ENCODE results near the gene ARHGEF17.

Gene ARHGEF17

GRCh38 chr11:73411031-73411430 lies 103.0 kb downstream of the ARHGEF17 start:
- TF ChIP-seq, protein P1, sequence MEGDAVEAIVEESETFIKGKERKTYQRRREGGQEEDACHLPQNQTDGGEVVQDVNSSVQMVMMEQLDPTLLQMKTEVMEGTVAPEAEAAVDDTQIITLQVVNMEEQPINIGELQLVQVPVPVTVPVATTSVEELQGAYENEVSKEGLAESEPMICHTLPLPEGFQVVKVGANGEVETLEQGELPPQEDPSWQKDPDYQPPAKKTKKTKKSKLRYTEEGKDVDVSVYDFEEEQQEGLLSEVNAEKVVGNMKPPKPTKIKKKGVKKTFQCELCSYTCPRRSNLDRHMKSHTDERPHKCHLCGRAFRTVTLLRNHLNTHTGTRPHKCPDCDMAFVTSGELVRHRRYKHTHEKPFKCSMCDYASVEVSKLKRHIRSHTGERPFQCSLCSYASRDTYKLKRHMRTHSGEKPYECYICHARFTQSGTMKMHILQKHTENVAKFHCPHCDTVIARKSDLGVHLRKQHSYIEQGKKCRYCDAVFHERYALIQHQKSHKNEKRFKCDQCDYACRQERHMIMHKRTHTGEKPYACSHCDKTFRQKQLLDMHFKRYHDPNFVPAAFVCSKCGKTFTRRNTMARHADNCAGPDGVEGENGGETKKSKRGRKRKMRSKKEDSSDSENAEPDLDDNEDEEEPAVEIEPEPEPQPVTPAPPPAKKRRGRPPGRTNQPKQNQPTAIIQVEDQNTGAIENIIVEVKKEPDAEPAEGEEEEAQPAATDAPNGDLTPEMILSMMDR (IDR thresholded peaks at IDR 0.05; ENCODE audit: low read depth, low read length), result no peak
- no peak for DNase-seq (ENCODE audit: low read depth, low spot score)
- H3K4me3 ChIP-seq (ENCODE audit: low read depth, low read length), result no peak overlapping the region
- in situ Hi-C loops (cut with HindIII; ENCODE audit: low sequenced_read_pairs), result no loop called here

- in situ Hi-C loops (cut with HindIII; ENCODE audit: low sequenced_read_pairs), result no loop called here
- H3K4me3 ChIP-seq (ENCODE audit: low read depth, low read length), result no peak overlapping the region
- TF ChIP-seq, protein P1 (IDR thresholded peaks at IDR 0.05; ENCODE audit: low read depth, low read length), result no peak
- peak; percentile 24 for DNase-seq (ENCODE audit: low read depth, low spot score)
Measured at GRCh38 chr11:73412308-73412707, 104.2 kb downstream of the ARHGEF17 start.

DNA sequence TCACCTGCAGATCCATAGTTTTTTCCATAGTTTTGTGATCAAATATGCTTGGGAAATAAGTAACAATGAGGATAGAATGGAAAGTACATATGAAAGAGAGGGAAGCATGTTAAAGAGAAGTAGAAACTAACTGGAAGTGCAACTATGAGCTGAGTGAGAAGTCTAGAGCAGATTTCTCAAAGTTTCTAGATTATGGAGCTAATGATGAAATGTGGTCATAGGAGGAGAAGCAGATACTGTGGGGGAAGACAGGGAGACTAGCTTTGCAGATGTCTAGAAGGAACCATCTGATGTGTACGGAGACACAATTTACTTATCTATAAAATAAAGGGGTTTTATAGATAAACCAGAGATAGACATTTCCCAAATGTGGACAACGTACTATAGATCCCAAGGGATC lies 105.2 kb downstream of the ARHGEF17 start:
- in situ Hi-C loops (cut with HindIII; ENCODE audit: low sequenced_read_pairs), result no loop called here

GRCh38 chr11:73414977-73415651 lies 107.0 kb downstream of the ARHGEF17 start:
- in situ Hi-C loops (cut with HindIII; ENCODE audit: low sequenced_read_pairs), result no loop called here
- TF ChIP-seq, protein P1 (IDR thresholded peaks at IDR 0.05; ENCODE audit: low read depth, low read length), result no peak
- DNase-seq (ENCODE audit: low read depth, low spot score), result peak; percentile 62

More for the DNA sequence above, 105.2 kb downstream of the ARHGEF17 start:
- no peak overlapping the region for H3K4me3 ChIP-seq (ENCODE audit: low read depth, low read length)
- TF ChIP-seq, protein P1 (IDR thresholded peaks at IDR 0.05; ENCODE audit: low read depth, low read length), result no peak
- DNase-seq (ENCODE audit: low read depth, low spot score), result no peak

DNA sequence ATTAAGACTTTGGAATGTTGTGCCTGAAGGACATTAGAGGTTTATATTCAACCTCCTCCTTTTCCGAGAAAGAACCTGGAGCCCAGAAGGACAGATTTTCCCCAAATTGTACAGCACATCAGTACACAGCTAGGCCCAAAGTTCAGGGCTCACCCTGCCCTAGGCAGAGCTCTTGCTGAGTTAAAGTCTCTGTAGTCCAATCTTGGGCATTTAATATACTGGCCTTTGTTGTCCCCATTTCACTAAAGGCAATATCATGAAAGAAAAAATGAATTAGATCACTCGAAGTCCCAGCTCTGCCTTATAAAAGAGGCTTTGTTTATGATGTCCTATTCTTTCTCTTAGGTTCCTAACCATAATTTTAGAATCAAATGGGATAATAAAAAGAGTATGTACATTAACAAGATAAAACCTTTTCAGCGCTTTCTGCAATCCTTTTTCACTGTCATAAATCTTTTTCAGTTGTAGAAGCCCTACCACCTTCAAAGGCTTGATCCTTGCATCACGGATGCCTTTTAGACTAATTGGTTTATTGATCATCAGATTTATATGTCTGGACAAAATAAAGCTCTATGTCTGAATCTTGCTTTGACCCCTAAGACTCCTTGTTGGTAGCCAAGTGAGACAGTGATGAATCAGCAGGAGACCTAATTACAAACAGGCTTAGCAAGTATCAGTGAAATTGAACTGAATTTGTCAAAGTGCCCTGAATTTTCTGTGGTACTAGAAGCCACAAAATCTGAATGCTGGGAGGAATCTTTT lies 108.0 kb downstream of the ARHGEF17 start:
- in situ Hi-C loops (cut with HindIII; ENCODE audit: low sequenced_read_pairs), result no loop called here
- H3K4me3 ChIP-seq (ENCODE audit: low read depth, low read length), result no peak overlapping the region
- TF ChIP-seq, protein P1 (IDR thresholded peaks at IDR 0.05; ENCODE audit: low read depth, low read length), result no peak
- peak; percentile 17 for DNase-seq (ENCODE audit: low read depth, low spot score)

More at GRCh38 chr11:73414977-73415651, 107.0 kb downstream of the ARHGEF17 start:
- H3K4me3 ChIP-seq (ENCODE audit: low read depth, low read length), result no peak overlapping the region

GRCh38 chr11:73416786-73417185 lies 108.7 kb downstream of the ARHGEF17 start:
- TF ChIP-seq, protein P1 (IDR thresholded peaks at IDR 0.05; ENCODE audit: low read depth, low read length), result no peak
- no peak for DNase-seq (ENCODE audit: low read depth, low spot score)
- in situ Hi-C loops (cut with HindIII; ENCODE audit: low sequenced_read_pairs), result no loop called here
- no peak overlapping the region for H3K4me3 ChIP-seq (ENCODE audit: low read depth, low read length)
